BE2C (cell line): ENCODE measurements around the gene ADCY4.
"Not testable (repeated sequence)": the region's sequence is repeated elsewhere in the genome, so short reads cannot be mapped to it uniquely, and the experiment has no call there.

Experiments
- DNase-seq: peaks from one replicate; pipeline ENCODE4 v3.0.0-alpha.2; 2020
- H3K27me3 ChIP-seq: fragments of 250-450 bp; sonication (Bioruptor Pico); 2 replicates; pipeline ENCODE4 v1.5.1; 2020; ENCODE audit warnings: mild to moderate bottlenecking
- H3K36me3 ChIP-seq: fragments of 250-450 bp; sonication (Bioruptor Pico); 2 replicates; pipeline ENCODE4 v1.5.1; 2020; ENCODE audit warnings: mild to moderate bottlenecking
- H3K4me1 ChIP-seq: fragments of 250-450 bp; sonication (Bioruptor Pico); 2 replicates; pipeline ENCODE4 v1.5.1; 2020
- H3K4me3 ChIP-seq: 2 replicates; pipeline ENCODE4 v1.5.1; 2011; ENCODE audit warnings: low read depth, low read length
- H3K9me3 ChIP-seq: fragments of 250-450 bp; sonication (Bioruptor Pico); 2 replicates; pipeline ENCODE4 v1.5.1; 2020
- CTCF ChIP-seq: IDR thresholded peaks from 2 replicates; pipeline ENCODE4 v1.5.1; 2012; ENCODE audit warnings: mild to moderate bottlenecking, low read depth, low read length

Gene ADCY4

GRCh38 chr14:24355009-24355408 is 20.1 kb upstream of the ADCY4 start:
- no peak overlapping the region for H3K4me3 ChIP-seq
- H3K4me1 ChIP-seq = no peaks in the 10 kb centered on the region
- H3K27me3 ChIP-seq = peaks cover 35% of the 10 kb centered on the region
- no peaks in the 10 kb centered on the region for H3K9me3 ChIP-seq
- TF ChIP-seq CTCF = no peak
- H3K36me3 ChIP-seq = no peaks in the 10 kb centered on the region
- no peak for DNase-seq

GRCh38 chr14:24354482-24354825 is 19.6 kb upstream of the ADCY4 start:
- not testable (repeated sequence) for H3K4me3 ChIP-seq, H3K9me3 ChIP-seq, H3K36me3 ChIP-seq, H3K4me1 ChIP-seq, DNase-seq
- H3K27me3 ChIP-seq = peaks cover 40% of the 10 kb centered on the region

- no peak for DNase-seq
Observed at GRCh38 chr14:24353559-24354481, 18.9 kb upstream of the ADCY4 start.

GRCh38 chr14:24351517-24351916 is 16.6 kb upstream of the ADCY4 start:
- H3K4me3 ChIP-seq = no peak overlapping the region
- DNase-seq = no peak
- H3K9me3 ChIP-seq = no peaks in the 10 kb centered on the region
- peaks cover 68% of the 10 kb centered on the region for H3K27me3 ChIP-seq
- peak; percentile 38 for TF ChIP-seq CTCF
- H3K36me3 ChIP-seq = no peaks in the 10 kb centered on the region
- H3K4me1 ChIP-seq = no peaks in the 10 kb centered on the region

More at GRCh38 chr14:24353559-24354481, 18.9 kb upstream of the ADCY4 start:
- TF ChIP-seq CTCF = no peak
- H3K36me3 ChIP-seq = no peaks in the 10 kb centered on the region
- H3K4me3 ChIP-seq = no peak overlapping the region
- no peaks in the 10 kb centered on the region for H3K9me3 ChIP-seq
- H3K27me3 ChIP-seq = peaks cover 46% of the 10 kb centered on the region
- no peaks in the 10 kb centered on the region for H3K4me1 ChIP-seq

- H3K9me3 ChIP-seq = no peaks in the 10 kb centered on the region
- no peak for DNase-seq
- no peaks in the 10 kb centered on the region for H3K4me1 ChIP-seq
- TF ChIP-seq CTCF = no peak
- peaks cover 78% of the 10 kb centered on the region for H3K27me3 ChIP-seq
- no peak overlapping the region for H3K4me3 ChIP-seq
- H3K36me3 ChIP-seq = no peaks in the 10 kb centered on the region
Observed at GRCh38 chr14:24349742-24350141, 14.9 kb upstream of the ADCY4 start.

- Histone ChIP-seq H3K4me1 (no peaks in the 10 kb centered on the region), H3K27me3 (peaks cover 86% of the 10 kb centered on the region), H3K9me3 (no peaks in the 10 kb centered on the region), H3K4me3 (no peak overlapping the region), H3K36me3 (no peaks in the 10 kb centered on the region)
- TF ChIP-seq CTCF = no peak
- DNase-seq = no peak
Observed at GRCh38 chr14:24348186-24348585, 13.3 kb upstream of the ADCY4 start.
